IPS-15b (cell line): ENCODE results near the gene ULBP3.
"Not testable (repeated sequence)": the region's sequence is repeated elsewhere in the genome, so short reads cannot be mapped to it uniquely, and the experiment has no call there.

Experiments
- H3K27me3 ChIP-seq: one replicate; pipeline ENCODE4 v1.6.1; 2013; ENCODE audit warnings: low read length; ENCODE audit not compliant: control insufficient read depth, insufficient read depth
- H3K36me3 ChIP-seq: one replicate; pipeline ENCODE4 v1.6.1; 2013; ENCODE audit warnings: low read length; ENCODE audit not compliant: control insufficient read depth, insufficient read depth
- H3K4me1 ChIP-seq: one replicate; pipeline ENCODE4 v1.6.1; 2013; ENCODE audit warnings: mild to moderate bottlenecking, low read length; ENCODE audit not compliant: control insufficient read depth, insufficient read depth
- H3K4me3 ChIP-seq: one replicate; pipeline ENCODE4 v1.5.1; 2013; ENCODE audit warnings: low read depth, low read length
- H3K9ac ChIP-seq: one replicate; pipeline ENCODE4 v1.6.1; 2013; ENCODE audit warnings: low read depth, mild to moderate bottlenecking, low read length
- H3K9me3 ChIP-seq: one replicate; pipeline ENCODE4 v1.6.1; 2013; ENCODE audit warnings: mild to moderate bottlenecking, low read length; ENCODE audit not compliant: control insufficient read depth, insufficient read depth

The ULBP3 gene

GRCh38 chr6:150024021-150024420 lies 44.9 kb downstream of the ULBP3 start:
- not testable (repeated sequence) for H3K36me3 ChIP-seq

GRCh38 chr6:150021870-150022269 lies 47.1 kb downstream of the ULBP3 start:
- not testable (repeated sequence) for H3K9ac ChIP-seq, H3K36me3 ChIP-seq, H3K4me3 ChIP-seq, H3K9me3 ChIP-seq, H3K4me1 ChIP-seq
- H3K27me3 ChIP-seq: peaks cover 64% of the 10 kb centered on the region

More at GRCh38 chr6:150024021-150024420, 44.9 kb downstream of the ULBP3 start:
- H3K4me3 ChIP-seq, H3K4me1 ChIP-seq, H3K9ac ChIP-seq, H3K9me3 ChIP-seq: not testable (repeated sequence)
- peaks cover 67% of the 10 kb centered on the region for H3K27me3 ChIP-seq

- Histone ChIP-seq H3K4me3 (no peak overlapping the region), H3K36me3 (no peaks in the 10 kb centered on the region), H3K9ac (no peak overlapping the region), H3K4me1 (no peaks in the 10 kb centered on the region), H3K9me3 (no peaks in the 10 kb centered on the region), H3K27me3 (peaks cover 64% of the 10 kb centered on the region)
Measured at GRCh38 chr6:150018846-150019580, 49.9 kb downstream of the ULBP3 start.

- H3K36me3 ChIP-seq, H3K9me3 ChIP-seq, H3K9ac ChIP-seq, H3K4me1 ChIP-seq, H3K4me3 ChIP-seq: not testable (repeated sequence)
- peaks cover 74% of the 10 kb centered on the region for H3K27me3 ChIP-seq
Measured at GRCh38 chr6:150017186-150017521, 51.8 kb downstream of the ULBP3 start.

- H3K4me3 ChIP-seq: no peak overlapping the region
- peaks cover 80% of the 10 kb centered on the region for H3K27me3 ChIP-seq
- H3K9ac ChIP-seq: no peak overlapping the region
Measured at GRCh38 chr6:150016324-150017185, 52.4 kb downstream of the ULBP3 start.

GRCh38 chr6:150015281-150016001 lies 53.5 kb downstream of the ULBP3 start:
- H3K4me1 ChIP-seq, H3K4me3 ChIP-seq, H3K36me3 ChIP-seq, H3K9me3 ChIP-seq, H3K9ac ChIP-seq: not testable (repeated sequence)
- peaks cover 84% of the 10 kb centered on the region for H3K27me3 ChIP-seq

More at GRCh38 chr6:150016324-150017185, 52.4 kb downstream of the ULBP3 start:
- H3K4me1 ChIP-seq: no peaks in the 10 kb centered on the region
- H3K36me3 ChIP-seq: no peaks in the 10 kb centered on the region
- H3K9me3 ChIP-seq: no peaks in the 10 kb centered on the region

- peaks cover 89% of the 10 kb centered on the region for H3K27me3 ChIP-seq
Measured at GRCh38 chr6:150014623-150015280, 54.2 kb downstream of the ULBP3 start.

GRCh38 chr6:150013785-150014622 lies 54.9 kb downstream of the ULBP3 start:
- not testable (repeated sequence) for H3K4me1 ChIP-seq
- peaks cover 92% of the 10 kb centered on the region for H3K27me3 ChIP-seq

More at GRCh38 chr6:150014623-150015280, 54.2 kb downstream of the ULBP3 start:
- H3K4me1 ChIP-seq, H3K4me3 ChIP-seq, H3K9me3 ChIP-seq, H3K9ac ChIP-seq, H3K36me3 ChIP-seq: not testable (repeated sequence)

GRCh38 chr6:150012846-150013784 lies 55.8 kb downstream of the ULBP3 start:
- peaks cover 92% of the 10 kb centered on the region for H3K27me3 ChIP-seq
- peak overlapping the region; percentile 13 for H3K4me3 ChIP-seq
- H3K36me3 ChIP-seq, H3K9ac ChIP-seq, H3K4me1 ChIP-seq, H3K9me3 ChIP-seq: not testable (repeated sequence)

More at GRCh38 chr6:150013785-150014622, 54.9 kb downstream of the ULBP3 start:
- H3K36me3 ChIP-seq, H3K9me3 ChIP-seq, H3K9ac ChIP-seq: not testable (repeated sequence)
- H3K4me3 ChIP-seq: peak overlapping the region; percentile 13
